H9 (cell line): ENCODE measurements around the gene LBH. TPM values are rescaled to one million over a fixed set of nuclear protein-coding genes. Genes with fewer than 3 reads are reported as not detected.

Experiments used
- DNase-seq: peaks from one replicate; pipeline ENCODE4 v3.0.0-alpha.2; 2017
- H2AFZ ChIP-seq: one replicate; pipeline ENCODE4 v1.6.1; 2013; ENCODE audit warnings: mild to moderate bottlenecking, low read length, control low read depth, moderate library complexity
- H2AK5ac ChIP-seq: 2 replicates; pipeline ENCODE4 v1.6.1; 2013; ENCODE audit warnings: low read length, control low read depth, mixed read lengths; ENCODE audit not compliant: insufficient read length
- H2BK120ac ChIP-seq: one replicate; pipeline ENCODE4 v1.6.1; 2013; ENCODE audit warnings: low read depth, mild to moderate bottlenecking, low read length, control low read depth, inconsistent platforms; ENCODE audit not compliant: poor library complexity, severe bottlenecking
- H2BK12ac ChIP-seq: 2 replicates; pipeline ENCODE4 v1.6.1; 2013; ENCODE audit warnings: low read length, control low read depth, mixed read lengths, low read depth; ENCODE audit not compliant: insufficient read length
- H2BK15ac ChIP-seq: 2 replicates; pipeline ENCODE4 v1.6.1; 2013; ENCODE audit warnings: low read depth, low read length, control low read depth
- H2BK20ac ChIP-seq: one replicate; pipeline ENCODE4 v1.6.1; 2013; ENCODE audit warnings: low read depth, mild to moderate bottlenecking, low read length, control low read depth, inconsistent platforms; ENCODE audit not compliant: poor library complexity, severe bottlenecking
- H2BK5ac ChIP-seq: 2 replicates; pipeline ENCODE4 v1.6.1; 2013; ENCODE audit warnings: low read length, control low read depth, mixed read lengths; ENCODE audit not compliant: insufficient read length
- H3K14ac ChIP-seq: 2 replicates; pipeline ENCODE4 v1.6.1; 2013; ENCODE audit warnings: low read length, control low read depth; ENCODE audit not compliant: insufficient read depth
- H3K18ac ChIP-seq: 2 replicates; pipeline ENCODE4 v1.6.1; 2013; ENCODE audit warnings: low read depth, mild to moderate bottlenecking, mixed read lengths, low read length, control low read depth; ENCODE audit not compliant: insufficient read length
- H3K23ac ChIP-seq: 2 replicates; pipeline ENCODE4 v1.6.1; 2013; ENCODE audit warnings: low read length, control low read depth, mixed read lengths, low read depth; ENCODE audit not compliant: insufficient read length
- H3K23me2 ChIP-seq: 2 replicates; pipeline ENCODE4 v1.6.1; 2013; ENCODE audit warnings: low read depth, mild to moderate bottlenecking, mixed read lengths, low read length, control low read depth; ENCODE audit not compliant: insufficient read length, poor library complexity, severe bottlenecking
- H3K27ac ChIP-seq: 2 replicates; pipeline ENCODE4 v1.5.1; 2013; ENCODE audit warnings: low read length, control low read depth, mixed read lengths, low read depth; ENCODE audit not compliant: insufficient read length
- H3K27me3 ChIP-seq: 2 replicates; pipeline ENCODE4 v1.6.1; 2013; ENCODE audit warnings: low read length, control low read depth, inconsistent platforms; ENCODE audit not compliant: insufficient read depth
- H3K4ac ChIP-seq: 2 replicates; pipeline ENCODE4 v1.6.1; 2013; ENCODE audit warnings: low read depth, mild to moderate bottlenecking, control low read depth, inconsistent platforms, low read length, moderate library complexity
- H3K4me1 ChIP-seq: 2 replicates; pipeline ENCODE4 v1.6.1; 2013; ENCODE audit warnings: low read length, control low read depth, inconsistent platforms; ENCODE audit not compliant: insufficient read depth
- H3K4me2 ChIP-seq: 2 replicates; pipeline ENCODE4 v1.6.1; 2013; ENCODE audit warnings: low read length, control low read depth, mixed read lengths; ENCODE audit not compliant: insufficient read length, insufficient read depth
- H3K56ac ChIP-seq: 2 replicates; pipeline ENCODE4 v1.6.1; 2013; ENCODE audit warnings: low read depth, mild to moderate bottlenecking, mixed read lengths, low read length, control low read depth; ENCODE audit not compliant: insufficient read length
- H3K79me1 ChIP-seq: 2 replicates; pipeline ENCODE4 v1.6.1; 2013; ENCODE audit warnings: low read depth, mild to moderate bottlenecking, moderate library complexity, low read length, control low read depth, inconsistent platforms; ENCODE audit not compliant: insufficient read depth, poor library complexity, severe bottlenecking
- H3K79me2 ChIP-seq: 2 replicates; pipeline ENCODE4 v1.6.1; 2013; ENCODE audit warnings: low read length, control low read depth, inconsistent platforms; ENCODE audit not compliant: insufficient read depth
- H3K9ac ChIP-seq: 2 replicates; pipeline ENCODE4 v1.6.1; 2013; ENCODE audit warnings: low read length, control low read depth, mixed read lengths; ENCODE audit not compliant: insufficient read length; ENCODE audit errors: extremely low read depth
- H3K9me3 ChIP-seq: one replicate; pipeline ENCODE4 v1.6.1; 2013; ENCODE audit warnings: low read depth, low read length, inconsistent platforms; ENCODE audit not compliant: control insufficient read depth
- H3T11ph ChIP-seq: one replicate; pipeline ENCODE4 v1.6.1; 2013; ENCODE audit warnings: mild to moderate bottlenecking, low read length, control low read depth, inconsistent platforms
- H4K20me1 ChIP-seq: one replicate; pipeline ENCODE4 v1.6.1; 2013; ENCODE audit not compliant: control insufficient read depth, insufficient read length, insufficient read depth
- H4K5ac ChIP-seq: 2 replicates; pipeline ENCODE4 v1.6.1; 2013; ENCODE audit warnings: low read depth, mild to moderate bottlenecking, mixed read lengths, low read length, control low read depth; ENCODE audit not compliant: insufficient read length
- H4K8ac ChIP-seq: replicated peaks from 2 replicates; pipeline ENCODE4 v1.6.1; 2013; ENCODE audit warnings: low read length, control low read depth, mixed read lengths, low read depth; ENCODE audit not compliant: insufficient read length
- H4K91ac ChIP-seq: 2 replicates; pipeline ENCODE4 v1.6.1; 2013; ENCODE audit warnings: low read depth, mild to moderate bottlenecking, moderate library complexity, mixed read lengths, low read length, control low read depth; ENCODE audit not compliant: insufficient read length
- H3K27ac Mint-ChIP-seq, 3 experiments: 2 replicates in 2 of 3; 3 replicates in 1 of 3; pipeline ENCODE4 v1.8.0; 2020 to 2021; ENCODE audit warnings: mixed read lengths in 3 of 3, mild to moderate bottlenecking in 1 of 3, moderate library complexity in 1 of 3
- H3K27me3 Mint-ChIP-seq: 2 replicates; pipeline ENCODE4 v1.8.0; 2021; ENCODE audit warnings: low read depth, mild to moderate bottlenecking, moderate library complexity, mixed read lengths
- H3K36me3 Mint-ChIP-seq, 3 experiments: 2 replicates in 2 of 3; 3 replicates in 1 of 3; pipeline ENCODE4 v1.8.0; 2020 to 2021; ENCODE audit warnings: low read depth in 3 of 3, mixed read lengths in 3 of 3; ENCODE audit not compliant: insufficient read depth in 1 of 3
- H3K4me1 Mint-ChIP-seq, 2 experiments: 2 replicates each; pipeline ENCODE4 v1.8.0; 2020; ENCODE audit warnings: mixed read lengths in 2 of 2
- H3K4me3 Mint-ChIP-seq, 2 experiments: 2 replicates in 1 of 2; 3 replicates in 1 of 2; pipeline ENCODE4 v1.8.0; 2020 to 2021; ENCODE audit warnings: mild to moderate bottlenecking in 2 of 2, mixed read lengths in 2 of 2, moderate library complexity in 1 of 2
- H3K9me3 Mint-ChIP-seq, 2 experiments: 2 replicates in 1 of 2; 3 replicates in 1 of 2; pipeline ENCODE4 v1.8.0; 2020; ENCODE audit warnings: mild to moderate bottlenecking in 2 of 2, mixed read lengths in 2 of 2, moderate library complexity in 1 of 2
- WGBS: extraction: QIAGEN DNeasy Blood & Tissue Kit; methylation state at CpG from one replicate; pipeline ENCODE4 v1.1.7; 2013; ENCODE audit warnings: missing lambda C conversion rate, low lambda C conversion rate, mixed read lengths; ENCODE audit not compliant: insufficient read length; ENCODE audit errors: extremely low coverage; 5-methylcytosine and 5-hydroxymethylcytosine counted together
- total RNA-seq: library from RNA; stranded (reverse); gene quantifications from 2 replicates; pipeline ENCODE4 v1.2.1, GENCODE V29; 2021
- TF ChIP-seq, protein P1 (sequence below): fragments of 200-600 bp; sonication (generic); conservative IDR thresholded peaks from 3 replicates; pipeline ENCODE4 v1.8.0; 2021; ENCODE audit warnings: antibody characterized with exemption, mild to moderate bottlenecking

LBH gene
- total RNA-seq, 1 experiment from 2014 or later: 53.0 TPM

DNA sequence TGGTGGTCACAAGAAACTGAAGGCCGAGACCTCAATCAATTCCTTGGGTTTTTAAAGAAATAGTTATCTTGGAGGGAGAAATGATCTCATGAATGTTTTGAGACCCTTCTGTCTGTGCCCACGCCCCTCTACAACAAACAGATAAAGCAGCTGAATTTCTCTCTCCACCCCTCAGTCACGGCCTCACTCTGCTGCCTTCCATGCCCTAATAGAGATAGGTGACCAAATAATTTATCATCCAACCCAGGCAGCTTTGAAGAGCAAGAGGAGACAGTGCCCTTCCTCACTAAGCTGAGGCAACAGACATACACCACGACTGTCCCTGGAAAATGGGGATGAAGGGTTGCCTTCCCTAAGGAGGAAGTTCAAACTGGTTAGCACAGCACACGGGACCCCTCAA lies 71.2 kb downstream of the LBH start:
- H3T11ph ChIP-seq: no peak overlapping the region
- no peak overlapping the region; a peak in 1 of 5 replicates for H3K4me3 Mint-ChIP-seq
- no peak overlapping the region for H2BK5ac ChIP-seq
- no peak overlapping the region for H3K9ac ChIP-seq
- no peak overlapping the region for H3K18ac ChIP-seq
- H3K14ac ChIP-seq: no peak overlapping the region
- no peak overlapping the region for H2BK20ac ChIP-seq
- no peak overlapping the region for H3K56ac ChIP-seq
- TF ChIP-seq, protein P1, sequence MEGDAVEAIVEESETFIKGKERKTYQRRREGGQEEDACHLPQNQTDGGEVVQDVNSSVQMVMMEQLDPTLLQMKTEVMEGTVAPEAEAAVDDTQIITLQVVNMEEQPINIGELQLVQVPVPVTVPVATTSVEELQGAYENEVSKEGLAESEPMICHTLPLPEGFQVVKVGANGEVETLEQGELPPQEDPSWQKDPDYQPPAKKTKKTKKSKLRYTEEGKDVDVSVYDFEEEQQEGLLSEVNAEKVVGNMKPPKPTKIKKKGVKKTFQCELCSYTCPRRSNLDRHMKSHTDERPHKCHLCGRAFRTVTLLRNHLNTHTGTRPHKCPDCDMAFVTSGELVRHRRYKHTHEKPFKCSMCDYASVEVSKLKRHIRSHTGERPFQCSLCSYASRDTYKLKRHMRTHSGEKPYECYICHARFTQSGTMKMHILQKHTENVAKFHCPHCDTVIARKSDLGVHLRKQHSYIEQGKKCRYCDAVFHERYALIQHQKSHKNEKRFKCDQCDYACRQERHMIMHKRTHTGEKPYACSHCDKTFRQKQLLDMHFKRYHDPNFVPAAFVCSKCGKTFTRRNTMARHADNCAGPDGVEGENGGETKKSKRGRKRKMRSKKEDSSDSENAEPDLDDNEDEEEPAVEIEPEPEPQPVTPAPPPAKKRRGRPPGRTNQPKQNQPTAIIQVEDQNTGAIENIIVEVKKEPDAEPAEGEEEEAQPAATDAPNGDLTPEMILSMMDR: no peak
- no peak overlapping the region for H2AFZ ChIP-seq
- peaks cover 15% of the 10 kb centered on the region; the same call in 1 of the 2 replicates for H3K4me1 ChIP-seq
- no CpG with 5 or more reads among the region's 5 CpGs for WGBS
- DNase-seq: no peak
- no peak overlapping the region for H4K5ac ChIP-seq
- H4K20me1 ChIP-seq: no peaks in the 10 kb centered on the region
- no peak overlapping the region for H3K4ac ChIP-seq
- no peaks in the 10 kb centered on the region; a peak in 1 of 7 replicates for H3K36me3 Mint-ChIP-seq
- peaks cover 38 to 43% of the 10 kb centered on the region in 2 experiments for H3K4me1 Mint-ChIP-seq
- no peak overlapping the region for H3K4me2 ChIP-seq
- no peak overlapping the region for H3K27ac ChIP-seq
- no peak overlapping the region for H2BK12ac ChIP-seq
- no peaks in the 10 kb centered on the region for H3K9me3 Mint-ChIP-seq
- H3K79me1 ChIP-seq: no peaks in the 10 kb centered on the region
- H4K91ac ChIP-seq: no peak overlapping the region
- H2BK15ac ChIP-seq: no peak overlapping the region
- H2BK120ac ChIP-seq: no peak overlapping the region
- H3K9me3 ChIP-seq: no peaks in the 10 kb centered on the region
- H3K27me3 Mint-ChIP-seq: peaks cover 30% of the 10 kb centered on the region
- H3K27ac Mint-ChIP-seq: no peak overlapping the region
- peaks cover 4% of the 10 kb centered on the region for H3K23me2 ChIP-seq
- no peaks in the 10 kb centered on the region; the same call in 1 of the 2 replicates for H3K27me3 ChIP-seq
- H3K79me2 ChIP-seq: no peaks in the 10 kb centered on the region
- H3K23ac ChIP-seq: no peak overlapping the region
- H2AK5ac ChIP-seq: no peak overlapping the region
- H4K8ac ChIP-seq: no peak overlapping the region
